Measurements from ENCODE around the gene F12. TPM values are rescaled to one million over a fixed set of nuclear protein-coding genes. Genes with fewer than 3 reads are reported as not detected.

The F12 gene
- total RNA-seq, 1 experiment from 2014 or later = 30.0 TPM

GRCh38 chr5:177359451-177359851 is 49.9 kb downstream of the F12 start:
- POLR2A ChIA-PET = no interaction called here
- no peak for TF ChIP-seq CBX3 (IDR thresholded peaks at IDR 0.05; ENCODE audit: low read depth)
- TF ChIP-seq, protein P1, sequence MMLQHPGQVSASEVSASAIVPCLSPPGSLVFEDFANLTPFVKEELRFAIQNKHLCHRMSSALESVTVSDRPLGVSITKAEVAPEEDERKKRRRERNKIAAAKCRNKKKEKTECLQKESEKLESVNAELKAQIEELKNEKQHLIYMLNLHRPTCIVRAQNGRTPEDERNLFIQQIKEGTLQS (IDR thresholded peaks at IDR 0.05) = no peak
- no peak for TF ChIP-seq SIN3A (IDR thresholded peaks at IDR 0.05; ENCODE audit: low read depth)
- no peak for TF ChIP-seq POLR2AphosphoS5 (IDR thresholded peaks at IDR 0.05; ENCODE audit: low read depth, low read length)
- TF ChIP-seq SP1 (IDR thresholded peaks at IDR 0.05; ENCODE audit: low read depth) = no peak
- TF ChIP-seq ELF1 (IDR thresholded peaks at IDR 0.05; ENCODE audit: borderline replicate concordance, low read depth) = no peak
- TF ChIP-seq, protein P2, sequence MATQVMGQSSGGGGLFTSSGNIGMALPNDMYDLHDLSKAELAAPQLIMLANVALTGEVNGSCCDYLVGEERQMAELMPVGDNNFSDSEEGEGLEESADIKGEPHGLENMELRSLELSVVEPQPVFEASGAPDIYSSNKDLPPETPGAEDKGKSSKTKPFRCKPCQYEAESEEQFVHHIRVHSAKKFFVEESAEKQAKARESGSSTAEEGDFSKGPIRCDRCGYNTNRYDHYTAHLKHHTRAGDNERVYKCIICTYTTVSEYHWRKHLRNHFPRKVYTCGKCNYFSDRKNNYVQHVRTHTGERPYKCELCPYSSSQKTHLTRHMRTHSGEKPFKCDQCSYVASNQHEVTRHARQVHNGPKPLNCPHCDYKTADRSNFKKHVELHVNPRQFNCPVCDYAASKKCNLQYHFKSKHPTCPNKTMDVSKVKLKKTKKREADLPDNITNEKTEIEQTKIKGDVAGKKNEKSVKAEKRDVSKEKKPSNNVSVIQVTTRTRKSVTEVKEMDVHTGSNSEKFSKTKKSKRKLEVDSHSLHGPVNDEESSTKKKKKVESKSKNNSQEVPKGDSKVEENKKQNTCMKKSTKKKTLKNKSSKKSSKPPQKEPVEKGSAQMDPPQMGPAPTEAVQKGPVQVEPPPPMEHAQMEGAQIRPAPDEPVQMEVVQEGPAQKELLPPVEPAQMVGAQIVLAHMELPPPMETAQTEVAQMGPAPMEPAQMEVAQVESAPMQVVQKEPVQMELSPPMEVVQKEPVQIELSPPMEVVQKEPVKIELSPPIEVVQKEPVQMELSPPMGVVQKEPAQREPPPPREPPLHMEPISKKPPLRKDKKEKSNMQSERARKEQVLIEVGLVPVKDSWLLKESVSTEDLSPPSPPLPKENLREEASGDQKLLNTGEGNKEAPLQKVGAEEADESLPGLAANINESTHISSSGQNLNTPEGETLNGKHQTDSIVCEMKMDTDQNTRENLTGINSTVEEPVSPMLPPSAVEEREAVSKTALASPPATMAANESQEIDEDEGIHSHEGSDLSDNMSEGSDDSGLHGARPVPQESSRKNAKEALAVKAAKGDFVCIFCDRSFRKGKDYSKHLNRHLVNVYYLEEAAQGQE (IDR thresholded peaks at IDR 0.05; ENCODE audit: low read depth) = no peak
- no peak for TF ChIP-seq CEBPB (IDR thresholded peaks at IDR 0.05; ENCODE audit: low read depth)
- no peak for TF ChIP-seq TCF7L2 (IDR thresholded peaks at IDR 0.05; ENCODE audit: borderline replicate concordance, extremely low read depth, insufficient read depth, insufficient read length)
- no peak for TF ChIP-seq YY1 (IDR thresholded peaks at IDR 0.05; ENCODE audit: extremely low read depth, insufficient replicate concordance, low read depth, low read length)
- no peak for TF ChIP-seq MAX (IDR thresholded peaks at IDR 0.05)
- no peak for TF ChIP-seq EZH2phosphoT487 (IDR thresholded peaks at IDR 0.05; ENCODE audit: borderline replicate concordance)
- TF ChIP-seq ZNF274 (IDR thresholded peaks at IDR 0.05; ENCODE audit: low read depth, low read length) = no peak
- no peak for TF ChIP-seq POLR2A (IDR thresholded peaks at IDR 0.05; ENCODE audit: borderline replicate concordance, extremely low read depth, insufficient read depth, insufficient read length)
- TF ChIP-seq JUND (IDR thresholded peaks at IDR 0.05) = no peak
- TF ChIP-seq EGR1 (IDR thresholded peaks at IDR 0.05; ENCODE audit: low read depth) = no peak
- BruUV-seq (replicated peaks) = no TSS peak

More at GRCh38 chr5:177359451-177359851, 49.9 kb downstream of the F12 start:
- no peak for ATAC-seq
- Histone ChIP-seq H3K36me3 (ENCODE audit: control insufficient read depth in 1 of 2, insufficient read depth in 2 of 2, low read length in 2 of 2) (no peaks in the 10 kb centered on the region), H2AFZ (ENCODE audit: low read depth, low read length, poor library complexity, severe bottlenecking) (no peak overlapping the region), H3K9me3 (ENCODE audit: control insufficient read depth in 1 of 2, insufficient read depth in 1 of 2, low read depth in 1 of 2, low read length in 2 of 2) (peaks cover 0 to 4% of the 10 kb centered on the region in 2 experiments; a peak in 1 of 4 replicates), H3K27ac (ENCODE audit: low read depth, low read length) (no peak overlapping the region), H3K4me2 (ENCODE audit: low read length) (no peak overlapping the region), H3K4me3 (replicated peaks in 1 of 2; ENCODE audit: low read depth in 1 of 2, low read length in 2 of 2) (no peak overlapping the region), H3K9ac (ENCODE audit: low read length) (no peak overlapping the region), H4K20me1 (ENCODE audit: insufficient read depth) (no peaks in the 10 kb centered on the region), H3K79me2 (ENCODE audit: insufficient read depth, low read length) (no peaks in the 10 kb centered on the region), H3K27me3 (ENCODE audit: insufficient read depth, low read length) (no peaks in the 10 kb centered on the region), H3K9me2 (ENCODE audit: insufficient read depth) (no peaks in the 10 kb centered on the region), H3K4me1 (ENCODE audit: control insufficient read depth in 1 of 2, insufficient read depth in 2 of 2, low read length in 2 of 2) (peaks cover 7 to 24% of the 10 kb centered on the region in 2 experiments; a peak in 3 of 4 replicates)
- intact Hi-C loops (cut with micrococcal nuclease) = no loop called here
- CTCF ChIA-PET = interaction anchor here (2.0 kb wide), 1 partner anchor 11 kb away, joined by 5 read pairs; no protein-coding TSS in a partner anchor
- no peak for DNase-seq (ENCODE audit: low read depth, low spot score)
- RAD21 ChIA-PET (ENCODE audit: low non-redundant PET in 1 of 2, low total read pairs in 2 of 2, uncharacterized antibody in 2 of 2, unreplicated experiment in 2 of 2) = no interaction called here
